BE2C (cell line): Measurements from ENCODE around the gene ISLR.
A peak's percentile ranks its signal among the peaks of the same experiment; 100 is the strongest.

Source experiments
- DNase-seq: peaks from one replicate; pipeline ENCODE4 v3.0.0-alpha.2; 2020
- H3K27me3 ChIP-seq: fragments of 250-450 bp; sonication (Bioruptor Pico); 2 replicates; pipeline ENCODE4 v1.5.1; 2020; ENCODE audit warnings: mild to moderate bottlenecking
- H3K36me3 ChIP-seq: fragments of 250-450 bp; sonication (Bioruptor Pico); 2 replicates; pipeline ENCODE4 v1.5.1; 2020; ENCODE audit warnings: mild to moderate bottlenecking
- H3K4me1 ChIP-seq: fragments of 250-450 bp; sonication (Bioruptor Pico); 2 replicates; pipeline ENCODE4 v1.5.1; 2020
- H3K4me3 ChIP-seq: 2 replicates; pipeline ENCODE4 v1.5.1; 2011; ENCODE audit warnings: low read depth, low read length
- H3K9me3 ChIP-seq: fragments of 250-450 bp; sonication (Bioruptor Pico); 2 replicates; pipeline ENCODE4 v1.5.1; 2020
- TF ChIP-seq, protein P1 (sequence below): IDR thresholded peaks from 2 replicates; pipeline ENCODE4 v1.5.1; 2012; ENCODE audit warnings: mild to moderate bottlenecking, low read depth, low read length

ISLR gene

GRCh38 chr15:74170875-74171578, 2.5 kb upstream of the ISLR start:
- Histone ChIP-seq H3K4me1 (peaks cover 48% of the 10 kb centered on the region), H3K9me3 (peaks cover 3% of the 10 kb centered on the region; the same call in 1 of the 2 replicates), H3K36me3 (no peaks in the 10 kb centered on the region), H3K27me3 (no peaks in the 10 kb centered on the region), H3K4me3 (no peak overlapping the region)
- TF ChIP-seq, protein P1, sequence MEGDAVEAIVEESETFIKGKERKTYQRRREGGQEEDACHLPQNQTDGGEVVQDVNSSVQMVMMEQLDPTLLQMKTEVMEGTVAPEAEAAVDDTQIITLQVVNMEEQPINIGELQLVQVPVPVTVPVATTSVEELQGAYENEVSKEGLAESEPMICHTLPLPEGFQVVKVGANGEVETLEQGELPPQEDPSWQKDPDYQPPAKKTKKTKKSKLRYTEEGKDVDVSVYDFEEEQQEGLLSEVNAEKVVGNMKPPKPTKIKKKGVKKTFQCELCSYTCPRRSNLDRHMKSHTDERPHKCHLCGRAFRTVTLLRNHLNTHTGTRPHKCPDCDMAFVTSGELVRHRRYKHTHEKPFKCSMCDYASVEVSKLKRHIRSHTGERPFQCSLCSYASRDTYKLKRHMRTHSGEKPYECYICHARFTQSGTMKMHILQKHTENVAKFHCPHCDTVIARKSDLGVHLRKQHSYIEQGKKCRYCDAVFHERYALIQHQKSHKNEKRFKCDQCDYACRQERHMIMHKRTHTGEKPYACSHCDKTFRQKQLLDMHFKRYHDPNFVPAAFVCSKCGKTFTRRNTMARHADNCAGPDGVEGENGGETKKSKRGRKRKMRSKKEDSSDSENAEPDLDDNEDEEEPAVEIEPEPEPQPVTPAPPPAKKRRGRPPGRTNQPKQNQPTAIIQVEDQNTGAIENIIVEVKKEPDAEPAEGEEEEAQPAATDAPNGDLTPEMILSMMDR, result no peak
- DNase-seq, result peak; percentile 23

DNA sequence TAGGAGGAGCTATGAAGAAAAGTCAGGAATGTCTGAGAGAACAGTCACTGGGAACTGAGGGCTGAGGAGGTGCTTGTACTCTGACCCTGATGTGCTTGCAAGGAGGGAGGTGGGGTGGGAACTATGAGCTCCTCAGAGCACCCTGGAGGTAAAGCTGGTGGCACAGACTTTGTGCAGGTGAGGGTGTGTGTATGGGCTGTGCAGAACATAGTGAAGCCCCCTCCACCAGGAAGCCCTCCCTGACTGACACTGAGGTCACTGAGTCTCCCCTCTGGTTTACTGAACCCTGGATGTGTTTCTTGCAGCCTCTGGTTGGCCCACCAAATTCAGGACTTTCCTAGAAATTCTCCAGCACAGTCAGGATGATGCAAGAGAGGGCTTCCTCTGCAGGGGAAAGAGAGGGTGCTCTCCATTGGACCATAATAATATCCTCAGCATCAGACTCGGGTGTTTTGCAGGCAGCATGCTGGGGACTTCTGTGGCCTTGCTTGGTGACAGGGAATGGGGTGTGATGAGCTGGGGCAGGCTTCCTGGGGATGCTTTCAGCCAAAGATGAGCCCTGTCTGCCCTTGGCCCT, 1.5 kb upstream of the ISLR start:
- H3K36me3 ChIP-seq, result no peaks in the 10 kb centered on the region

GRCh38 chr15:74172701-74173379, 670 bp upstream of the ISLR start:
- peak; percentile 67 for DNase-seq
- H3K9me3 ChIP-seq, result peaks cover 3% of the 10 kb centered on the region; the same call in 1 of the 2 replicates
- H3K36me3 ChIP-seq, result no peaks in the 10 kb centered on the region
- H3K27me3 ChIP-seq, result no peaks in the 10 kb centered on the region
- TF ChIP-seq, protein P1, result no peak
- H3K4me1 ChIP-seq, result peaks cover 66% of the 10 kb centered on the region
- no peak overlapping the region for H3K4me3 ChIP-seq

More for the DNA sequence above, 1.5 kb upstream of the ISLR start:
- TF ChIP-seq, protein P1, result no peak
- H3K27me3 ChIP-seq, result no peaks in the 10 kb centered on the region
- H3K4me3 ChIP-seq, result no peak overlapping the region
- peaks cover 3% of the 10 kb centered on the region; the same call in 1 of the 2 replicates for H3K9me3 ChIP-seq
- peaks cover 58% of the 10 kb centered on the region for H3K4me1 ChIP-seq
- peak; percentile 14 for DNase-seq

DNA sequence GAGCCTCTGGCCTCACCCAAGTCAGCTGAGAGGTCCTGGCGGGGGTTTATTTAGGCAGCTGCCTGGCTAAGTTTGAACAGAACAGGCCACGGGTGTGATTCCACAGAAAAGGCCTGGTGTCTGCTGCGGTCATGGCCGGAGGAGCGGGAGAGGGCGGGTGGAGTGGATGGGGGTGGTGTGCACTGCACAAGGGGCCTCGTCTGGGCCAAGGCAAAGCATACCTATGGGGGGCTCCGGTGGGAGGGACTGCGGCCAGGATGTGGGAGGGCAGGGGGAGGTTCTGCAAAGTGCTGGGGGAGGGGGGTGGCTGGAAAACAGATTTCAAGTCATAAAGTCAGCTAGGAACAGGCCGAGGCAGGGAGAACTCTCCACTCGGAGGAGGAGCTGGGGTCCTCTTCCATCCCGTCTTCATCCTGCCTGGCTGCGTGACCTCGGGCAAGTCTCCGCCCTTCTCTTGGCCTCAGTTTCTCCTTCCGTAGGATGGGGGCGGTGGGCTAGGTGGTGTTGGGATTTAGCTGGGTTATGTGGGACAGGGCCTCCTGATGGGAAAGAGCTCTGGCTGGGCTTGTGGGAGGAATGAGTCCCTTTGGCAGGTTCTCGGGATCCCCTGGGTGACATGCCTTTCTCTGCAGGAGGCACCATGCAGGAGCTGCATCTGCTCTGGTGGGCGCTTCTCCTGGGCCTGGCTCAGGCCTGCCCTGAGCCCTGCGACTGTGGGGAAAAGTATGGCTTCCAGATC, 878 bp downstream of the ISLR start:
- TF ChIP-seq, protein P1, result no peak
- peak; percentile 71 for DNase-seq
- Histone ChIP-seq H3K4me1 (peaks cover 70% of the 10 kb centered on the region), H3K4me3 (no peak overlapping the region), H3K36me3 (peaks cover 6% of the 10 kb centered on the region), H3K27me3 (no peaks in the 10 kb centered on the region), H3K9me3 (peaks cover 3% of the 10 kb centered on the region; the same call in 1 of the 2 replicates)

GRCh38 chr15:74174958-74175253, 1.4 kb downstream of the ISLR start:
- Histone ChIP-seq H3K9me3 (peaks cover 3% of the 10 kb centered on the region; the same call in 1 of the 2 replicates), H3K4me3 (no peak overlapping the region), H3K36me3 (peaks cover 11% of the 10 kb centered on the region), H3K27me3 (no peaks in the 10 kb centered on the region), H3K4me1 (peaks cover 75% of the 10 kb centered on the region)
- no peak for DNase-seq
- TF ChIP-seq, protein P1, result no peak
